Measurements from ENCODE around the gene MPP3.

DNA sequence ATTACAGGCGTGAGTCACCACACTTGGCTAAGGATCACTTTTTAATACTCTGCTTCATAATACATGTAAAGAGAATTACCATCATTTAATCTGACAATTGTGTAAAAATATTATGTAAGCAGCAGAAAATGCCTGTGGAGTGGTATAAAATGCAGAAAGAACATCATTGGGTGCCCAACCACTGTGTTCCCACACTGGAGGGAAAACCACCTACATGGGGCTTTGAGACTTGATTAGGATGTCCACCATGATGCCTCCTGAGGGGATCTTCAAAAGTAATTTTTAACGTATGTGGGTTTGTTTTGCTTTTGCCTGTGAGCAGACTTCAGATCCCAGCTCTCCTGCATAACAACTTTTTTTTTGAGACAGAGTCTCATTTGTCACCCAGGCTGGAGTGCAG lies 33.9 kb downstream of the MPP3 start:
- no peak for TF ChIP-seq POLR2A (IDR thresholded peaks at IDR 0.05; ENCODE audit: low read depth, low read length)
- no peak for TF ChIP-seq CTCF (conservative IDR thresholded peaks at IDR 0.05; ENCODE audit: low read depth, low read length)
- no peak for TF ChIP-seq SMC3 (IDR thresholded peaks at IDR 0.05; ENCODE audit: low read depth, low read length)
- no peak for TF ChIP-seq MAZ (IDR thresholded peaks at IDR 0.05; ENCODE audit: borderline replicate concordance, low read depth, low read length)
- TF ChIP-seq CEBPB (IDR thresholded peaks at IDR 0.05; ENCODE audit: low read depth, low read length), result no peak
- no peak for TF ChIP-seq BHLHE40 (IDR thresholded peaks at IDR 0.05; ENCODE audit: low read depth, low read length)
- TF ChIP-seq RFX5 (IDR thresholded peaks at IDR 0.05; ENCODE audit: low read depth, low read length), result no peak
- TF ChIP-seq USF2 (IDR thresholded peaks at IDR 0.05; ENCODE audit: low read depth, low read length), result no peak
- TF ChIP-seq MAFK (IDR thresholded peaks at IDR 0.05; ENCODE audit: low read depth, low read length), result no peak
- TF ChIP-seq MXI1 (IDR thresholded peaks at IDR 0.05; ENCODE audit: borderline replicate concordance, low read depth, low read length), result no peak
